ENCODE data around the gene FAM241A.

Gene FAM241A

GRCh38 chr4:112118742-112119352 lies 26.4 kb upstream of the FAM241A start:
- no peak for DNase-seq (ENCODE audit: extremely low spot score)
- no peak for TF ChIP-seq CTCF (IDR thresholded peaks at IDR 0.05; ENCODE audit: control extremely low read depth, extremely low read depth, low read depth, missing control alignments)
- POLR2A ChIA-PET = no interaction called here
- CTCF ChIA-PET = interaction anchor here (1.0 to 2.2 kb wide), 9 partner anchors 9 to 485 kb away, joined by 3 to 18 read pairs (median 5); no protein-coding TSS in a partner anchor

DNA sequence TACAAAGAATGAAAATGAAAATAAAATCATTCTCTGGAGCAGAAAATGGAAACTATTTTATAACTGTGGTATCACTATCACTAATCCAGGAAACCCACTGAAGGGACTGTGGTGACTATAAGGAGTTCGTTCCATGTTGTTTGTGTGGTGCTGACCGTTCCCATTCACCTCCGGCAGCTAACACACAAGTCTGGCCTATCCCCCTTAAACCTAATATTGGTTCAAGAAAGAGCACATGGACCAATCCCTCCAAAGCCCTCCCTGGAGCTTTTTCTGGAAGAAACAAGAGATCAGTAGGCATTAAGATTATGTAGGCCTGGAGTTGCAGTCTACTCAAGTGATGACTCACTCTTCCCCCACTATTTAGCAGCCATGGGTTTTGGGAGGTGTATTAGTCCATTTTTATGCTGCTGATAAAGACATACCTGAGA lies 25.9 kb upstream of the FAM241A start:
- peak; percentile 54 for DNase-seq (ENCODE audit: extremely low spot score)
- no peak for TF ChIP-seq CTCF (IDR thresholded peaks at IDR 0.05; ENCODE audit: control extremely low read depth, extremely low read depth, low read depth, missing control alignments)
- CTCF ChIA-PET = interaction anchor here (1.0 to 2.2 kb wide), 10 partner anchors 10 to 484 kb away, joined by 3 to 18 read pairs (median 4); no protein-coding TSS in a partner anchor
- POLR2A ChIA-PET = no interaction called here

DNA sequence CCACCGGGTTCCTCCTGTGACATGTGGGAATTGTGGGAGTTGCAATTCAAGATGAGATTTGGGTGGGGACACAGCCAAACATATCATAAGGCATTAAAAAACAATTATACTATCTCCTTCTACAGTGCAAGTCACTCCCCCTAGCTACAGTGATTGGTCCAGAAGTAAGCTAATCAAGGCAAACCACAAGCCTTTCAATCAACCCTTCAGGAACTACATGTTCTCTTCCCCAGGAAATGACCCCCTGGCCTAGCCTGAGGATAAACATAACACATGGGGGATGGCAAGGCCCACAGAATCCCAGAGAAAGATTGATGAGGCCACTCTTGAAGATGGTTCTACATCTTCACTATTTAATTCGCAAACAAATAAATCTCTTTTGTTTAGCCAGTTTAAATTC lies 25.2 kb upstream of the FAM241A start:
- ChIA-PET POLR2A (no interaction called here), CTCF (interaction anchor here (1.0 to 2.2 kb wide), 8 partner anchors 9 to 207 kb away, joined by 3 to 18 read pairs (median 6); no protein-coding TSS in a partner anchor)
- no peak for TF ChIP-seq CTCF (IDR thresholded peaks at IDR 0.05; ENCODE audit: control extremely low read depth, extremely low read depth, low read depth, missing control alignments)
- DNase-seq (ENCODE audit: extremely low spot score) = no peak

GRCh38 chr4:112125416-112125815 lies 19.8 kb upstream of the FAM241A start:
- no peak for TF ChIP-seq CTCF (IDR thresholded peaks at IDR 0.05; ENCODE audit: control extremely low read depth, extremely low read depth, low read depth, missing control alignments)
- no peak for DNase-seq (ENCODE audit: extremely low spot score)
- POLR2A ChIA-PET = no interaction called here
- CTCF ChIA-PET = interaction anchor here (1.4 to 1.6 kb wide), 2 partner anchors 16 to 30 kb away, joined by 3 to 4 read pairs; no protein-coding TSS in a partner anchor

DNA sequence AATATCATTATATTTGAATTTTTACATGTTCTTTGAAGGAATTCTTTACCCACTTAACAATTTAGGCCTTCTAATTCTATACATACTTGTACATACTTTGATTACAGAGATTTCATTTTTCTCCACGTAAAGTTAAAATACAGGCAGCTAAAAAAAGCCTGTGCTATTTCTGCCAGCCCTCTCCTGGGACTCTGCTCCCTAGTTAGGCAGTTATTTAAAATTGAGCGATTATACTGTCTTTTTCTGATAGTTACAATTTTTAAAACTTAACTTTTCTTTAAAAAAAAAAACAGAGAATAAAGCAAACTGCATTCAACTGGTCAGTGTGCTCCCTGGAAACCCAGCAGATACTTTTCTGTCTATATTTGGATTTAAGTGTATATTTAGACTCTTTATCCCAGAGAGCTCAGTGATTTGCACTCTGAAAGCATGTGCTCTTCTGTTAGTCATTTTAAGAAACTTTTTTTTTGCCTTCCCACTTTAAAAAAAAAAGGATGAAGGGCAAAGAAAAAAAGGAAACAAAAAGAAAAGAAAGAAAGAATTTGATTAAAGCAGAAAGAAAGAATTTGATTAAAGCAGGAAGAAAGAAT lies 18.1 kb upstream of the FAM241A start:
- POLR2A ChIA-PET = no interaction called here

DNA sequence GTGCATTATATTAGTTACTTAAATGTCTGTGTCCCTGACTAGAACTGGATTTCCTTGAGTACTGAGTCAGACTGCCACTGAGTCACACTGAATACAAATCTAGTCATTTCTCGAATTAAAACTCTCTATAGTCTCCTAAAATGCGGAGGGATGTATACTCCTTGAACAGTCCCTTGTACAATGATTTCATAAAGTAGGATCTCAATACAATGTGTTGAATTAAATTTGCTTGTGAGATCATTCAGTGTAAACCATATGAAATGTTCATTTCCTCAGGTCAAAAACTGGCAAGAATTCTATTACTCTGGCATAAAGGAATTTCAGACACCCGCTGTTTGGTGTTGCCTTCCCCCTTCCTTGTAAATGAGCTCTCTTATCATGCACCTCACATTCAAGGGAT lies 17.5 kb upstream of the FAM241A start:
- CTCF ChIA-PET = no interaction called here
- TF ChIP-seq CTCF (IDR thresholded peaks at IDR 0.05; ENCODE audit: control extremely low read depth, extremely low read depth, low read depth, missing control alignments) = no peak
- no peak for DNase-seq (ENCODE audit: extremely low spot score)
- POLR2A ChIA-PET = no interaction called here

More for the DNA sequence above, 18.1 kb upstream of the FAM241A start:
- DNase-seq (ENCODE audit: extremely low spot score) = no peak
- CTCF ChIA-PET = interaction anchor here (0.9 to 1.3 kb wide), 3 partner anchors 21 to 27 kb away, joined by 3 read pairs; no protein-coding TSS in a partner anchor
- TF ChIP-seq CTCF (IDR thresholded peaks at IDR 0.05; ENCODE audit: control extremely low read depth, extremely low read depth, low read depth, missing control alignments) = no peak

Data from GM10248 (cell line).